Measurements from ENCODE around the gene PTGDS.

Gene PTGDS

DNA sequence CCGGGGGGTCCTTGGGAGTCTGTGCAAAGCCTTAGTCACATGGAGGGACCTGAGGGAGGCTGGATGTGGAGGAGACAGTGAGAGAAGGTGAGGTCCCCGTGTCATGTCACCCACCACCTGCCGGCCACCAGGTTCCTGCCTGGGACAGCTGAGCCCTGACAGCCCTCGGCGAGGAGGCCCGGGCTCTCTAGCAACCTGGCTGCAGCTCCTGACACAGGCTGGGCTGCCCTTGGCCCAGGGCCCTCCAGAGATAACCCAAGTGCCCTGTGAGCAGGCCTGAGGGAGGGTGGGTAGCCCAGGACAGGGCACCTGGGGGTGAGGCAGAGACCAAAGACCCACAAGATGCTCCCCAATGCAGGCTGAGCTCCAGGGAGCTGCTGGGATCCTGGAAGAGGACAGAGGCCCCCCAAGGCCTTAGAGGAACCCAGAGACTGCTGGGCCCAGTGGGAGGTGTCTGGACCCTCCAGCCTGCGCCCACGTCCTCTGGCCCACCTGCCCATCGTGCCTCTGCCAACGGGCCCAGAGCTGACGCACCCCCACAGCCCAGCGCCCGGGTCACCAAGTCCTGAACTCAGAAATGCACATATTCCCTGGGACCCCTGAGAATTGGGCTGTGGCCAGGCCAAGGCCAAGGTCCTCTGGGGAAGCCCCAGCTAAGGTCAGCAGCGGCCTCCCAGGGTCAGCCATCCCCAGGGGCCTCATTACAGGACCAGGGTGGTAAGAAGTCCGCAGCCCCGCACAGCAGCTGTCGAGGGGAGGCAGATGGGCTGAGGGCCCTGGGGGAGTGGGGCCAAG, 8.8 kb upstream of the PTGDS start:
- TF ChIP-seq GATA1 (IDR thresholded peaks at IDR 0.05; ENCODE audit: low read depth, low read length) (no peak), POLR2A (IDR thresholded peaks at IDR 0.05; ENCODE audit: low read length) (no peak)
- DNase-seq: no peak

DNA sequence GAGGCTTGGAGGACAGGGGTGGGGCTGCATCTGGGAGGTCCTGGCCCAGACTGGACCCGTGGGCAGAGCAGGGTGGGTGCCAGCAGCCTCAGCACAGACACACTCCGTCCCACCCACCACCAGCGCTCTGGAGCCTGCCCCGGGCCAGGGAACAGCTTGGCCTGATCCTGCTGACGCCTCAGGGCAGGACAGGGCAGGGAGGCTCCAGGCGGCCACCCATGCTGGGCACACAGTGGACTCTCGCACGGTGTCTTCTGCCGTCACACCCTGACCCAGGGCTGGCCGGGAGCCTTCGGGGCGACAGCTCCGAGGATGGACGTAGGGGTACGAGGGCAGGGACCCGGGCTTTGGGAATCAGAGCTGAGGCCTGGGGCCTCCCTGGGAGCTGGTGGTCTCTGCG, 8.2 kb upstream of the PTGDS start:
- TF ChIP-seq GATA1 (IDR thresholded peaks at IDR 0.05; ENCODE audit: low read depth, low read length) (no peak), POLR2A (IDR thresholded peaks at IDR 0.05; ENCODE audit: low read length) (no peak)
- no peak for DNase-seq

DNA sequence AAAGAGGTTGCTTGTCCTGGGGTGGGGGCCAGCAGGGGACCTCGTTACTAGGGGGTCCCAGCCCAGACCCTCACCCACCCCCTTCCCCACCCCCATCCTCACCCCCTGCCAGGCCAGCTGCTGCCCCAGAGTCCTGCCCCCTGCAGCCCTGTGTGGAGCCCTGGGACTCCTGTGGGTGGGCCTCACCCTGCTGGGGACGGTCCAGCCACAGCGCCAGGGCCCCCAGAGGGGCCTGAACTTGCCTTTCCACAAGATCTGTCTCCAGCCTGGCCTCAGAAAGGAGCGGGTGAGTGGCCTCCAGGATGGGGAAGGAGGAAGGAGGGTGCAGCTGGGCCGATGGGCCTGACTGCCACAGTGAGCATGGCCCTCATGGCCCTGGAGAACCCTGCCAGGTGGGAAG, 7.5 kb upstream of the PTGDS start:
- DNase-seq: no peak
- TF ChIP-seq GATA1 (IDR thresholded peaks at IDR 0.05; ENCODE audit: low read depth, low read length): no peak
- TF ChIP-seq POLR2A (IDR thresholded peaks at IDR 0.05; ENCODE audit: low read length): no peak

DNA sequence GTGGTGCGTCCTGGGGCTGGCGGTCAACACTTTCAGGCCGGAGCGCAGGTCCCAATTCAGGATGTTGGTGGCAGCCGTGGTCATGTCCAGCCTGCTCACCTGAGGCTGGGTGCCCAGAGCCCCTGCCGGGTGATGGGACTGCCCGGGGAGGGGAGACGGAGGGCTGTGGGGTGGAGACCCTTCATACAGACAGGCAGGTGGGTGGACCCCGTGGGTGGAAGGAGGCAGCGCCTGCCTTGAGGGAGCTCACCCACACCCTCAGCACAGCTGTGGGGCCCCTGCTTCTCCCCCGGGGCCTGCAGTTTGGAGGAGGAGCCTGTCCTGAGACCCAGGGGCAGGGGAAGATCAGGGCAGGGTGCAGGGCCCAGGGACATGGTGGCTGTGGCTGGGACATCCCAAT, 6.9 kb upstream of the PTGDS start:
- no peak for DNase-seq
- no peak for TF ChIP-seq GATA1 (IDR thresholded peaks at IDR 0.05; ENCODE audit: low read depth, low read length)

DNA sequence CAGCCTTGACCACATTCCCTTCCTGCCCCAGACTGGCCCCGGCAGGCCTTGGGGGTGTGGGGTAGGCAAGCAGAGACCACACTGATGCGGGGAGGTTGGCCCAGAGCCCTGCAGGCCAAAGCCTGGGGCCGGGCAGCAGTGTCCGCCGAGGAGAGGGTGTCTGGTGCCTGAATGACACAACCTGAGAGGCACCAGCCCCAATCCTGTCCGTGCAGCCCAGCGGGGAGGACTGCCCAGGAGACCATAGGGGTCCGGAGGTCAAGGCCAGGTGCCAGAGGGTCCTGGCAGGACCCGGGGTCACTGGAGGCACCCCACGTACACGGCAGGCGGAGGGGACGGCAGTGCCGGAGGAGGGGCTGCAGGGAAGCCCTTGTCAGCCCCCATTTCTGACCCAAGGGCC, 5.6 kb upstream of the PTGDS start:
- no peak for DNase-seq
- TF ChIP-seq POLR2A (IDR thresholded peaks at IDR 0.05; ENCODE audit: low read length): no peak
- no peak for TF ChIP-seq GATA1 (IDR thresholded peaks at IDR 0.05; ENCODE audit: low read depth, low read length)

DNA sequence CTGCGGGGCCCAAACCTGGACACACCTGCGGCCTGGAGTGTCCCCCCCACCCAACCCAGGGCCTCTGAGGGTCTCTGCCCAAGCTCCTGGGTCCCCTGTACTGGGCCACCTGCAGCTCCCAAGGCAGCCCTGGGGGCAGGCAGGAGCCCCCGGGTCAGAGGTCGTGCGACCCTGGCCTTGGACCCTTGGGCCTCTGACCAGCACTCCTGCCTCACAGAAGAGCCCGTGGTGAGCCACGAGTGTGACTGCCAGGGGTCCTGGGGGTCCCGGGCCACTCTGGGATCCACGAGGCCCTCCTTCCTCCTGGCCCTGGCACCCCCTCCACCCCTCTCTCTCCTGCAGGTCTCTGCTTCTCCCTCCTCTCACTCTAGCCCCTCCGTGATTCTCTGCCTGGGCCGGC, 5.0 kb upstream of the PTGDS start:
- DNase-seq: no peak
- TF ChIP-seq GATA1 (IDR thresholded peaks at IDR 0.05; ENCODE audit: low read depth, low read length) (no peak), POLR2A (IDR thresholded peaks at IDR 0.05; ENCODE audit: low read length) (no peak)

DNA sequence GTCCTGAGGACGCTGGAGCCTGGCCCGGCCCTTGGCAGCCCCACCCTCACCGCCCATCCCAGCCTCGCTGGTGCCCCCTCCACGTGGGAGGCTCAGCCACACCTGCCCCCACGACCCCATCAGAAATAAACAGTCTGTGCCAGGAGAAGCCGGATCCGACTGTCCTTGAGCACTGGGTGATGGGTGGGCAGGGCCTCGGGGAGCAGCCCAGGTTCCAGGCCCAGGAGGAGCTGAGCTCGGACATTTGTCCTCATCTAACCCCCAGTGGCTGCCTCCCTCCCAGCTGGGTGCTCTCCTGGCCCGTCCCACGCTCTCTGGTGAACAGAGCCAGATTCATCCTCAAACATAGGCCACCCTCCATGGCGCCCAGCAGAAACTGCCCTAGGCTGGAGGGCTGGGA, 4.6 kb upstream of the PTGDS start:
- no peak for DNase-seq
- TF ChIP-seq POLR2A (IDR thresholded peaks at IDR 0.05; ENCODE audit: low read length) (no peak), GATA1 (IDR thresholded peaks at IDR 0.05; ENCODE audit: low read depth, low read length) (no peak)

DNA sequence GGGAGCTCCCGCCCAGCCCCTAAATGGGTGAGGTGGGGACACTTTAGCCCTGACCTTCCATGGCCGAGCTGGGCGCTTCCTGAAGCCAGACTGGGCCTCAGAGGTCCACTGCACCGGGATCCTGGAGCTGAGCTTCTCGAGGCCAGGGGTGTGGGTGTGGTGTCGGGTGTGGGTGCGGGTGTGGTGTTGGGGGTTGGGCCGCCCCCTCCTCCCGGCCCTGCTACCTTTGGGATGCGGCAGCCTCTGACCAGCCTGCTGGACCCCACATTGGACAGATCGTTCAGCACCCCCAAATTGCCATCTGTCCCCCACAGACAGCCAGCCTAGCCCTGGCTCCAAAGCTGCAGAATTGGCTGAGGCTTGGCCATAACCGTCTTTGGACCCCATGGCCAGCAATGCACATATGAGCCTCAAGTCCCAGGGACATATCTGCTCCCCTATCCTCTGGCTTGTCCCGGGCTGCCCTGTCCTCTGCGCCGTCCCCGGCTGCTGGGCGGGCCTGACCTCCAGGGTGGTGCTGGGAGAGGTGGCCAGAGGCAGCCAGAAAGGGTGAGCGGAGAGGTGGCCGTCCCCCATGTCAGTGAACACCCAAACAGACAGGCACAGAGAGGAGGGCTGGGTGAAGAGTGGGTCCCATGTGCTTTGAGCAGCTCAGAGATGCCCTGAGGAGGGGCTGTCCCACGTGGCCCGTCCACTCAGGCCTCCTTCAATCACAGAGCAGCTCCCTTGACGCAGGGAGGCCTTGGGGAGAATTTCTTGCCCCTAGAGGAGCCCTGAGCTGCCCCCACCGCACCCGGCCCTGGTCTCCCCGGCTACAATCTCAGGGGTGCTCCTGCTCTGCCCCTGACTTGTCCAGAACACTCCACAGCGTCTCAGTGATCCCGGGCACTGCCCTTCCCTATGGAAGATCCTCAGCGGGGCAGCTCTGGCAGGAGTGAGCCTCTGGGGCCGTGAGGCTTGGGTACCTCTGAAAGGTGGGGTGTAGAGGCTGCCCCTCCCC, 3.4 kb upstream of the PTGDS start:
- DNase-seq: no peak
- no peak for TF ChIP-seq GATA1 (IDR thresholded peaks at IDR 0.05; ENCODE audit: low read depth, low read length)
- no peak for TF ChIP-seq POLR2A (IDR thresholded peaks at IDR 0.05; ENCODE audit: low read length)

DNA sequence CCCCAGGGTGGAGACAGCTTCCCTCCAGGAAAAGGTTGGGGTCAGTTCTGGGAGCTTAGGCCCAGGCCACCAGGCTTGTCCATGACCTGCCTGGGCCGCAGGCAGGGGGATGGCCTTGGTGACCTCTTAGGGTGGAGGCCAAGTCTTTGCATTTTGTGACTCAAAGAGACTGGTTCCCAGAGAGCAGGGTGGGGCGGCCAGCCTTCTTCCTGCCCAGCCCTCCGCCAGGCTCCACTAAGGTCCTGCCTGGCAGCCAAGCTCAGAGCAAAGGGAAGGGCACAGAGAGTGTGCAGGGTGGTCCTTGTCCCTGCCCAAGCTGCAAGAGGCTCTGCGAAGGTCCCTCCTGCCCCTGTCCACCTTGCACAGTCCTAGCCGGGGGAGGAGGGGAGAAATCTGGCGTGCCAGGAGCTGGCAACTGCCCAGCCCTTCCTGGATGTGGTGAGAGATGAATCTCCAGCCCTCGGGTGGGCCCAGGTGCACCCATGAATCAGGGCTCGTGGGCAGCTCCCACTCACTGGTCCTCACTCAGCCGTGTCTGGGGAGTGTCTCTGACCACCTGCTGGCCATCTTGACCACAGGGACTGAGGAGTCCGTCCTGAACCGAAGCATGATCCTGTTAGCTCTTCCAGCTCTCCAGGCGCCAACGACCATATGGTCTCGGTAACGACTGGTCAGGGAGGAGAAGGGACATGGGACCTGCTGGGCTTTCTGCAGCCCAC, 2.3 kb upstream of the PTGDS start:
- no peak for TF ChIP-seq GATA1 (IDR thresholded peaks at IDR 0.05; ENCODE audit: low read depth, low read length)
- TF ChIP-seq POLR2A (IDR thresholded peaks at IDR 0.05; ENCODE audit: low read length): no peak
- DNase-seq: no peak

DNA sequence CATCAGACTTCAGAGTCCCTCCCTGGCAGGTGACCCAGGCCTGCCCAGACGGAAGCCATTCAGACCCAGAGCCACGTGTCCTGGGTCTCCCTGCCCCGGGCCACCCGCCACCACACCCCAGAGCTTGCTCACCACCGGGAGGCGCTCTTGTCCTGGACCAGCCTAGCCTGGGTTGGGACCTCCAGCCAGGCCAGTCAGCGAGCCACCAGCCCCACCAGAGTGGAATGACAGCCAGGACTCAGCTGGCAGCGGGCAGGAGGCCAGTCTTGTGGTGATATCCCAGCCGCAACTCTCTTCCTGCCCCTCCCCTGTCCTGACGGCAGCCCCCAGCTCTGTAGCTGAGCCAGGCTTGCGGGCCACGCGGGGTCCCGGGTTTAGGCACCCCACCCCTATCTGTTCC, 1.7 kb upstream of the PTGDS start:
- TF ChIP-seq GATA1 (IDR thresholded peaks at IDR 0.05; ENCODE audit: low read depth, low read length): no peak
- TF ChIP-seq POLR2A (IDR thresholded peaks at IDR 0.05; ENCODE audit: low read length): no peak

DNA sequence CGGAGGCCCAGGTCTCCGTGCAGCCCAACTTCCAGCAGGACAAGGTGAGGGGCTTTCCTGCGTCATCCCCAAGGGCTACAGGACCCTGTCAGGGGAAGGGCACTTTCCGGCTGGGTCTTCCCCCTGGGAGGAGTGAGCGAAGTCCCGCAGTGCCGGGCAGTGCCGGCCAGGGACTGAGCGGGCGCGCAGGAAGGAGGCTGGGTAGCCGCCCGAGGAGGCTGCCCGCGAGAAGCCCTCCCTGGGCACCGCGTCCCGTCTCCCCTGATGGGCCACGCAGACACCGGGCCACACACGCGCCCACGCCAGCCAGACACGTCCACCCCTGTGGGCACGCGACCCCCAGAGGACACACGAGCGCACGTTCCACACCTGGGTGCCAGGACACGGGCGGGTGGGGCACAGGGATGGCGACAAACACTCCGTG, 357 bp downstream of the PTGDS start:
- TF ChIP-seq GATA1 (IDR thresholded peaks at IDR 0.05; ENCODE audit: low read depth, low read length) (no peak), POLR2A (IDR thresholded peaks at IDR 0.05; ENCODE audit: low read length) (no peak)
- no peak for DNase-seq

More for the DNA sequence above, 1.7 kb upstream of the PTGDS start:
- DNase-seq: peak; percentile 40 to 65

DNA sequence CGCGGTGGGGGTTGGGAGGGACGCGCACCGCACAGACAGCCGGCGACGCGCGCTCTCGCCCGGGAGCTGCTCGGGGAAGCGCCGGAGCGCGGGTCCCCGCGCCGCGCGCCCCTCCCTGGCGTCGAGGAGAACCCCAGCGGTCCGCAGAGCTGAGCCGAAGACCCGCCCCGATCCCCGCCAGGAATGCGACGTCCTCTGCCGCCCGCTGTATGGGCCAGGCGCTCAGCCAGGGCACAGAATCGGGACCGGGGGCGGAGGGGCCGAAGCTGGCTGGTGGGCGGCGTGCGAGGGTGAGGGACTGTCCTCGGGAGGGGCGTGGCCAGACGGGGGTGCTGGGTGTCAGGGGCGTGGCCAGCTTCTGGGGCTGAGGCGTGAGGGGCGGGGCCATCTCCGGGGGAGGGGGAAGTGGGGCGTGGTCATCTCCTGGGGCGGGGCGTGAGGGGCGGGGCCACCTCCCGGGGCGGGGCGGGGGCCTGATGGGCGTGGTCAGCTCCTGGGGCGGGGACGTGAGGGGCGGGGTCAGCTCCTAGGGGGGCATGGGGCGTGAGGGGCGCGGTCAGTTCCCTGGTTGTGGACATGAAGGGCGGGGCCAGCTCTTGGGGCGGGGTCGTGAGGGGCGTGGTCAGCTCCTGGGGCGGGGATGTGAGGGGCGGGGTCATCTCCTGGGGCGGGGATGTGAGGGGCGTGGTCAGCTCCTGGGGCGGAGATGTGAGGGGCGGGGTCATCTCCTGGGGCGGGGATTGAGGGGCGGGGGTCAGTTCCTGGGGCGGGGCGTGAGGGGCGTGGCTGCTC, 965 bp downstream of the PTGDS start:
- TF ChIP-seq GATA1 (IDR thresholded peaks at IDR 0.05; ENCODE audit: low read depth, low read length) (no peak), POLR2A (IDR thresholded peaks at IDR 0.05; ENCODE audit: low read length) (no peak)
- peak; percentile 83 for DNase-seq

DNA sequence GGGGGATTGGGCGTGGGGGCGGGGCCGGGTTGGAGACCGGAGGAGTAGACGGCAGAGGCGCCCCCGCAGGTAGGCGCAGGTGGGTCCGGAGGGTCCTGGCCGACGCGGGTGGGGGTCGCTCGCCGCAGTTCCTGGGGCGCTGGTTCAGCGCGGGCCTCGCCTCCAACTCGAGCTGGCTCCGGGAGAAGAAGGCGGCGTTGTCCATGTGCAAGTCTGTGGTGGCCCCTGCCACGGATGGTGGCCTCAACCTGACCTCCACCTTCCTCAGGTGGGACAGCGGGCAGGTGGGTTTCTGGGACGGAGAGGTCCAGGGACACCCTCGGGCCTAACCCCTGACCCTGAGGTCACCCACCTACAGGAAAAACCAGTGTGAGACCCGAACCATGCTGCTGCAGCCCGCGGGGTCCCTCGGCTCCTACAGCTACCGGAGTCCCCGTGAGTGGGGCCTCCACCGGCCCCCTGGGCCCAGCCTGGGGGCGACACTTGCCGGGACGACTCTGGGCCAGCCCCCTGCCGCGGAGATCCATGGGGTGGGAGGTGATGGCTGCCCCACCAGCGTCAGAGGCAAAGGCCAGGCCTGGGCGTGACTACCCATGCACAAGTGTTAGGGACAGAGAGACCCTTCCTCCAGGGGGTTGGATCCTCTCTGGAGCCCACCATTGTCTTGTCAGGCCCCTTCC, 1.7 kb downstream of the PTGDS start:
- DNase-seq: no peak
- TF ChIP-seq POLR2A (IDR thresholded peaks at IDR 0.05; ENCODE audit: low read length): no peak
- TF ChIP-seq GATA1 (IDR thresholded peaks at IDR 0.05; ENCODE audit: low read depth, low read length): no peak

All from erythroblast (primary cell).